GM08714 (cell line): ENCODE results near the gene EFCAB10.
"Not testable (repeated sequence)": the region's sequence is repeated elsewhere in the genome, so short reads cannot be mapped to it uniquely, and the experiment has no call there.

Experiments
- H3K4me3 ChIP-seq: fragments of 200-500 bp; sonication (Bioruptor generic); 2 replicates; pipeline ENCODE4 v1.5.1; 2014; ENCODE audit warnings: mild to moderate bottlenecking, low read length, inconsistent platforms
- ZNF274 ChIP-seq: IDR thresholded peaks from 2 replicates; pipeline ENCODE4 v1.6.1; 2012; ENCODE audit warnings: mild to moderate bottlenecking, low read depth, low read length

The EFCAB10 gene

GRCh38 chr7:105530546-105530945 lies 50.7 kb downstream of the EFCAB10 start:
- H3K4me3 ChIP-seq = no peak overlapping the region; the same call in 1 of the 2 replicates
- no peak for TF ChIP-seq ZNF274

- H3K4me3 ChIP-seq = no peak overlapping the region
- no peak for TF ChIP-seq ZNF274
Measured at GRCh38 chr7:105530126-105530525, 51.2 kb downstream of the EFCAB10 start.

- H3K4me3 ChIP-seq = not testable (repeated sequence)
Measured at GRCh38 chr7:105527737-105528136, 53.6 kb downstream of the EFCAB10 start.

- TF ChIP-seq ZNF274 = no peak
- no peak overlapping the region for H3K4me3 ChIP-seq
Measured at GRCh38 chr7:105524840-105525239, 56.5 kb downstream of the EFCAB10 start.

GRCh38 chr7:105524423-105524822 lies 56.9 kb downstream of the EFCAB10 start:
- not testable (repeated sequence) for H3K4me3 ChIP-seq

- TF ChIP-seq ZNF274 = no peak
- H3K4me3 ChIP-seq = peak within 1 kb of the TSS; percentile 96
Measured at GRCh38 chr7:105521717-105522463, 59.4 kb downstream of the EFCAB10 start, which contains the start of gene PUS7. Gene PUS7, minus strand, starts transcription at chr7:105522271. Its CDS starts 13,759 bp downstream, at chr7:105508512.

GRCh38 chr7:105521027-105521716 lies 60.1 kb downstream of the EFCAB10 start:
- peak overlapping the region; percentile 96 for H3K4me3 ChIP-seq
- TF ChIP-seq ZNF274 = no peak

- peak overlapping the region; percentile 96 for H3K4me3 ChIP-seq
Measured at GRCh38 chr7:105520620-105521019, 60.7 kb downstream of the EFCAB10 start.

GRCh38 chr7:105519353-105519752 lies 61.9 kb downstream of the EFCAB10 start:
- no peak for TF ChIP-seq ZNF274
- no peak overlapping the region for H3K4me3 ChIP-seq

GRCh38 chr7:105515610-105516009 lies 65.7 kb downstream of the EFCAB10 start:
- not testable (repeated sequence) for H3K4me3 ChIP-seq
